GM12878 (cell line): ENCODE data around the gene FAN1. TPM values are rescaled to one million over a fixed set of nuclear protein-coding genes. Genes with fewer than 3 reads are reported as not detected.

ENCODE experiments used
- ATAC-seq: fragments of 200-7000 bp; cut with Tn5 transposase; 3 replicates; pipeline ENCODE4 v1.9.1; 2020; ENCODE audit warnings: mild to moderate bottlenecking, moderate library complexity
- BruUV-seq: library from RNA; stranded (reverse); fragments of 400-500 nt; replicated peaks from 2 replicates; lab custom pipeline; 2021; lab: Mats Ljungman, UMichigan
- CTCF ChIA-PET: fragments of 300-600 bp; sonication (Branson Sonifier 250); formaldehyde crosslinking; extraction: SDS; loops from one replicate; lab custom pipeline; 2021; ENCODE audit warnings: inconsistent platforms; lab: Yijun Ruan, JAX
- POLR2A ChIA-PET: fragments of 350-600 bp; formaldehyde crosslinking; extraction: SDS; loops from one replicate; lab custom pipeline; 2021; ENCODE audit warnings: inconsistent platforms; lab: Charles Lee
- RAD21 ChIA-PET: fragments of 300-600 bp; sonication (Branson Sonifier 250); formaldehyde crosslinking; loops from one replicate; lab custom pipeline; 2023; ENCODE audit warnings: antibody characterized with exemption; ENCODE audit not compliant: unreplicated experiment; lab: Charles Lee
- SMC1A ChIA-PET: fragments of 300-600 bp; sonication (Branson Sonifier 250); formaldehyde crosslinking; loops from one replicate; lab custom pipeline; 2023; ENCODE audit not compliant: unreplicated experiment, uncharacterized antibody; lab: Charles Lee
- DNase-seq: peaks from one replicate; pipeline ENCODE4 v3.0.0-alpha.2; 2011; ENCODE audit warnings: low read depth, low spot score
- FAIRE-seq: peaks from 3 replicates; lab custom pipeline; 2011; peaks lifted over from hg19 to GRCh38; lab: Jason Lieb, UNC
- H2AFZ ChIP-seq: 2 replicates; pipeline ENCODE4 v1.6.0; 2011; ENCODE audit warnings: low read depth, low read length, control low read depth; ENCODE audit not compliant: control insufficient read depth
- H3K27ac ChIP-seq: 2 replicates; pipeline ENCODE4 v1.5.1; 2011; ENCODE audit warnings: control low read depth; ENCODE audit not compliant: control insufficient read depth, insufficient read depth
- H3K27me3 ChIP-seq, 2 experiments: replicated peaks in 1 of 2; 2 replicates each; pipeline versions ENCODE4 v1.6.0 to v1.6.1; 2011; ENCODE audit warnings: low read length in 1 of 2; ENCODE audit not compliant: control insufficient read depth in 2 of 2, insufficient read depth in 2 of 2
- H3K36me3 ChIP-seq, 2 experiments: 2 replicates each; pipeline ENCODE4 v1.5.1; 2011; ENCODE audit warnings: low read length in 1 of 2; ENCODE audit not compliant: control insufficient read depth in 2 of 2, insufficient read depth in 2 of 2
- H3K4me1 ChIP-seq: 2 replicates; pipeline ENCODE4 v1.6.1; 2011; ENCODE audit warnings: mild to moderate bottlenecking, low read length, moderate library complexity, mixed read lengths; ENCODE audit not compliant: control insufficient read depth, insufficient read depth
- H3K4me2 ChIP-seq: 2 replicates; pipeline ENCODE4 v1.6.0; 2011; ENCODE audit warnings: control low read depth; ENCODE audit not compliant: control insufficient read depth, insufficient read depth
- H3K4me3 ChIP-seq: fragments of 200-600 bp; sonication (generic); 2 replicates; pipeline ENCODE4 v1.5.1; 2016
- H3K79me2 ChIP-seq: 2 replicates; pipeline ENCODE4 v1.6.0; 2011; ENCODE audit warnings: low read length; ENCODE audit not compliant: control insufficient read depth, insufficient read depth
- H3K9ac ChIP-seq: 2 replicates; pipeline ENCODE4 v1.8.0; 2011; ENCODE audit warnings: low read length, control low read depth, mixed read lengths; ENCODE audit not compliant: control insufficient read depth, insufficient read depth
- H3K9me3 ChIP-seq: replicated peaks from 3 replicates; pipeline ENCODE4 v1.5.1; 2011; ENCODE audit warnings: mild to moderate bottlenecking, low read length; ENCODE audit not compliant: control insufficient read depth, insufficient read depth
- H4K20me1 ChIP-seq: 2 replicates; pipeline ENCODE4 v1.6.0; 2011; ENCODE audit not compliant: control insufficient read depth, insufficient read depth
- CHD1 ChIP-seq: IDR thresholded peaks from 2 replicates; pipeline ENCODE4 v1.6.1; 2012; ENCODE audit warnings: low read depth, low read length, improper control_type of control experiment
- ELK1 ChIP-seq: IDR thresholded peaks from 2 replicates; pipeline ENCODE4 v1.6.1; 2012; ENCODE audit warnings: low read depth, low read length, improper control_type of control experiment
- FOS ChIP-seq: IDR thresholded peaks from 3 replicates; pipeline ENCODE4 v1.6.1; 2011; ENCODE audit warnings: borderline replicate concordance; ENCODE audit not compliant: insufficient read length; ENCODE audit errors: extremely low read depth
- MTA2 ChIP-seq: fragments of 450-650 bp; IDR thresholded peaks from 2 replicates; pipeline ENCODE4 v1.6.1; 2016; ENCODE audit warnings: low read depth, mild to moderate bottlenecking, moderate library complexity
- MTA3 ChIP-seq: IDR thresholded peaks from 2 replicates; pipeline ENCODE4 v1.6.1; 2012; ENCODE audit warnings: low read length, inconsistent platforms, borderline replicate concordance
- MYB ChIP-seq: fragments of 150-350 bp; IDR thresholded peaks from 2 replicates; pipeline ENCODE4 v1.6.1; 2014; ENCODE audit warnings: mild to moderate bottlenecking, low read depth, low read length, borderline replicate concordance
- NBN ChIP-seq: fragments of 450-650 bp; IDR thresholded peaks from 2 replicates; pipeline ENCODE4 v1.6.1; 2016
- NFXL1 ChIP-seq: fragments of 450-650 bp; IDR thresholded peaks from 2 replicates; pipeline ENCODE4 v1.6.1; 2017; ENCODE audit warnings: antibody characterized with exemption, mild to moderate bottlenecking, borderline replicate concordance
- RAD21 ChIP-seq: IDR thresholded peaks from 2 replicates; pipeline ENCODE4 v1.6.1; 2011; ENCODE audit warnings: mild to moderate bottlenecking, low read depth, low read length, moderate library complexity; ENCODE audit not compliant: insufficient read depth
- SREBF1 ChIP-seq: IDR thresholded peaks from 2 replicates; pipeline ENCODE4 v1.6.1; 2012; ENCODE audit warnings: mild to moderate bottlenecking, low read length
- YY1 ChIP-seq: IDR thresholded peaks from 2 replicates; pipeline ENCODE4 v1.6.1; 2011; ENCODE audit warnings: low read depth, mild to moderate bottlenecking, low read length
- ZSCAN29 ChIP-seq: fragments of 450-650 bp; IDR thresholded peaks from 2 replicates; pipeline ENCODE4 v1.6.1; 2017; ENCODE audit warnings: mild to moderate bottlenecking, moderate library complexity
- WGBS: methylation state at CpG from one replicate; pipeline ENCODE4 v1.1.6; 2016; ENCODE audit warnings: low lambda C conversion rate; ENCODE audit not compliant: insufficient replicate concordance, insufficient coverage; ENCODE audit errors: missing lambda C conversion rate; 5-methylcytosine and 5-hydroxymethylcytosine counted together
- in situ Hi-C: fragments of 300-500 bp; cut with MboI; formaldehyde crosslinking; loops from 9 replicates; pipeline ENCODE4 v1.14.3; 2018; ENCODE audit warnings: mixed read lengths
- intact Hi-C: fragments of 100-400 bp; cut with micrococcal nuclease; formaldehyde crosslinking; loops from one replicate; pipeline ENCODE4 v1.14.2; 2022; ENCODE audit not compliant: unreplicated experiment
- polyA plus RNA-seq, 11 experiments: library from polyadenylated mRNA; depleted of rRNA in 4 of 11; unstranded in 6 of 11; stranded (reverse) in 5 of 11; fragments of >200 nt; fragmentation: Nextera tagmentation in 4 of 11; fragmentation: Illumina TruSeq in 1 of 11; extraction: Ambion mirVana in 4 of 11; extraction: Trizol in 1 of 11; gene quantifications; 1 replicate in 1 of 11; 2 replicates in 10 of 11; pipeline versions ENCODE4 v1.2.1 to v1.2.3, GENCODE V29; 2011 to 2016; ENCODE audit warnings: inconsistent platforms in 2 of 11, missing spikeins in 2 of 11, low read depth in 1 of 11
- total RNA-seq, 4 experiments: library from RNA; depleted of rRNA in 3 of 4; stranded (reverse); fragments of >200 nt in 3 of 4; fragmentation: Illumina TruSeq in 1 of 4; extraction: Trizol in 1 of 4; gene quantifications; 2 replicates each; pipeline versions ENCODE4 v1.2.1 to v1.2.3, GENCODE V29; 2013 to 2021

Gene FAN1
- total and polyA plus RNA-seq, 10 of the 15 experiments (the other 5 are each of a cell fraction or from before 2014, with no cell fraction given) = 0.55 to 18.6 (median 12.6) TPM

GRCh38 chr15:30974112-30974511 is 70.4 kb downstream of the FAN1 start:
- no peak overlapping the region for H3K9ac ChIP-seq
- CTCF ChIA-PET = interaction anchor here (0.7 to 1.5 kb wide), 3 partner anchors 8 to 11 kb away, joined by 3 to 4 read pairs (median 3); no protein-coding TSS in a partner anchor
- intact Hi-C loops = loop anchor here (5.0 kb wide), 1 partner anchor 52 kb away; no protein-coding TSS in a partner anchor

GRCh38 chr15:30978328-30978727 is 74.6 kb downstream of the FAN1 start:
- Histone ChIP-seq H3K9ac (no peak overlapping the region), H2AFZ (no peak overlapping the region), H3K4me1 (no peaks in the 10 kb centered on the region), H3K4me3 (no peak overlapping the region), H3K27ac (no peak overlapping the region), H3K36me3 (peaks cover 0 to 2% of the 10 kb centered on the region in 2 experiments; a peak in 2 of 4 replicates), H3K4me2 (no peak overlapping the region), H3K9me3 (no peaks in the 10 kb centered on the region), H3K27me3 (no peaks in the 10 kb centered on the region), H3K79me2 (no peaks in the 10 kb centered on the region), H4K20me1 (no peaks in the 10 kb centered on the region)
- ChIA-PET SMC1A (interaction anchor here (0.9 to 2.3 kb wide), 5 partner anchors 8 to 14 kb away, joined by 3 to 8 read pairs (median 4); no protein-coding TSS in a partner anchor), CTCF (no interaction called here), RAD21 (interaction anchor here (1.1 kb wide), 1 partner anchor 36 kb away, joined by 4 read pairs; no protein-coding TSS in a partner anchor), POLR2A (no interaction called here)
- BruUV-seq = no TSS peak
- intact Hi-C loops = no loop called here
- ATAC-seq (no peak), DNase-seq (no peak), FAIRE-seq (no peak)
- TF ChIP-seq ZSCAN29 (no peak), MTA2 (no peak), MYB (no peak), MTA3 (no peak), NBN (no peak), ELK1 (no peak), NFXL1 (no peak), FOS (no peak), RAD21 (no peak), SREBF1 (no peak), CHD1 (no peak)
- in situ Hi-C loops = no loop called here

More at GRCh38 chr15:30974112-30974511, 70.4 kb downstream of the FAN1 start:
- no TSS peak for BruUV-seq
- Histone ChIP-seq H3K27me3 (no peaks in the 10 kb centered on the region), H3K36me3 (peaks cover 2 to 3% of the 10 kb centered on the region in 2 experiments; a peak in 2 of 4 replicates), H3K27ac (no peak overlapping the region), H4K20me1 (no peaks in the 10 kb centered on the region), H3K4me3 (no peak overlapping the region), H3K4me2 (no peak overlapping the region), H3K9me3 (no peaks in the 10 kb centered on the region), H3K79me2 (no peaks in the 10 kb centered on the region), H3K4me1 (peaks cover 10% of the 10 kb centered on the region; the same call in 1 of the 2 replicates), H2AFZ (no peak overlapping the region)
- 81% methylated on average over 5 of the region's 5 CpGs for WGBS
- FAIRE-seq (no peak), ATAC-seq (peak; percentile 76), DNase-seq (no peak)
- in situ Hi-C loops = no loop called here
- TF ChIP-seq YY1 (no peak), MTA2 (peak; percentile 33; the same call in 1 of the 2 replicates)
- POLR2A ChIA-PET = no interaction called here
- SMC1A ChIA-PET = interaction anchor here (0.8 to 3.1 kb wide), 4 partner anchors 8 to 31 kb away, joined by 3 to 22 read pairs (median 4); no protein-coding TSS in a partner anchor
- RAD21 ChIA-PET = interaction anchor here (1.2 kb wide), 1 partner anchor 14 kb away, joined by 3 read pairs; no protein-coding TSS in a partner anchor
